GM18867 (cell line): ENCODE results near the gene SPTLC2.
A peak's percentile ranks its signal among the peaks of the same experiment; 100 is the strongest.

Source experiments
- ATAC-seq: cut with Tn5 transposase; IDR thresholded peaks from one replicate; pipeline ENCODE4 v1.9.1; 2021; ENCODE audit warnings: mild to moderate bottlenecking, moderate library complexity; ENCODE audit not compliant: unreplicated experiment

The SPTLC2 gene

GRCh38 chr14:77474479-77475177, 141.8 kb downstream of the SPTLC2 start:
- ATAC-seq: no peak

- ATAC-seq: no peak
These were observed 142.5 kb downstream of the SPTLC2 start for GRCh38 chr14:77473921-77474320.

- no peak for ATAC-seq
These were observed 146.1 kb downstream of the SPTLC2 start for GRCh38 chr14:77470224-77470870.

GRCh38 chr14:77469539-77469938, 146.9 kb downstream of the SPTLC2 start:
- ATAC-seq: no peak

GRCh38 chr14:77469067-77469505, 147.4 kb downstream of the SPTLC2 start:
- no peak for ATAC-seq

- ATAC-seq: no peak
These were observed 148.6 kb downstream of the SPTLC2 start for GRCh38 chr14:77467801-77468200.

- no peak for ATAC-seq
These were observed 157.2 kb downstream of the SPTLC2 start for GRCh38 chr14:77459072-77459723.

GRCh38 chr14:77458249-77458950, 158.0 kb downstream of the SPTLC2 start:
- peak; percentile 19 for ATAC-seq

- ATAC-seq: peak; percentile 90
These were observed 158.8 kb downstream of the SPTLC2 start, which contains the start of the genes AHSA1 and VIPAS39 for GRCh38 chr14:77457522-77458248. TSS of gene AHSA1 (plus strand) at chr14:77458093. CDS start at chr14:77458190, 97 bp downstream. TSS of gene VIPAS39 (minus strand) at chr14:77457601. CDS start at chr14:77454102, 3,499 bp downstream.

- no peak for ATAC-seq
These were observed 159.3 kb downstream of the SPTLC2 start for GRCh38 chr14:77457115-77457521.
